DOHH2 (cell line): Measurements from ENCODE around the gene CDC42.

Experiments used
- H3F3A ChIP-seq: fragments of 200-600 bp; sonication (generic), shearing (Covaris generic); 2 replicates; pipeline ENCODE4 v1.6.0; 2016; ENCODE audit warnings: antibody characterized with exemption, mild to moderate bottlenecking; ENCODE audit not compliant: control insufficient read depth, insufficient read depth
- H3K27ac ChIP-seq: fragments of 200-600 bp; sonication (generic); 2 replicates; pipeline ENCODE4 v1.5.1; 2014; ENCODE audit warnings: low read depth, mild to moderate bottlenecking, low read length, moderate library complexity
- H3K27me3 ChIP-seq: fragments of 200-600 bp; sonication (generic); 2 replicates; pipeline ENCODE4 v1.6.1; 2014; ENCODE audit warnings: mild to moderate bottlenecking, low read length, mixed read lengths; ENCODE audit not compliant: control insufficient read depth
- H3K36me3 ChIP-seq: fragments of 200-600 bp; sonication (generic); 2 replicates; pipeline ENCODE4 v1.6.1; 2014; ENCODE audit warnings: mild to moderate bottlenecking, low read length, moderate library complexity, mixed read lengths; ENCODE audit not compliant: control insufficient read depth
- H3K4me1 ChIP-seq: fragments of 200-600 bp; sonication (generic); 2 replicates; pipeline ENCODE4 v1.6.1; 2014; ENCODE audit warnings: mild to moderate bottlenecking, low read length, mixed read lengths; ENCODE audit not compliant: control insufficient read depth
- H3K4me2 ChIP-seq: fragments of 200-600 bp; sonication (generic); 2 replicates; pipeline ENCODE4 v1.6.0; 2014; ENCODE audit warnings: mild to moderate bottlenecking, low read length, moderate library complexity
- H3K4me3 ChIP-seq: fragments of 200-600 bp; sonication (generic); 2 replicates; pipeline ENCODE4 v1.5.1; 2014; ENCODE audit warnings: mild to moderate bottlenecking, low read length, mixed read lengths
- H3K79me2 ChIP-seq: fragments of 200-600 bp; sonication (generic); 2 replicates; pipeline ENCODE4 v1.6.1; 2014; ENCODE audit warnings: mild to moderate bottlenecking, low read length, mixed read lengths; ENCODE audit not compliant: control insufficient read depth
- H3K9me2 ChIP-seq: fragments of 200-600 bp; sonication (generic); replicated peaks from 2 replicates; pipeline ENCODE4 v1.6.1; 2014; ENCODE audit warnings: mild to moderate bottlenecking, low read length, mixed read lengths; ENCODE audit not compliant: control insufficient read depth
- H3K9me3 ChIP-seq: fragments of 200-600 bp; sonication (generic); 2 replicates; pipeline ENCODE4 v1.6.1; 2014; ENCODE audit warnings: antibody characterized with exemption, low read length, mixed read lengths; ENCODE audit not compliant: control insufficient read depth, insufficient read depth
- H4K20me1 ChIP-seq: fragments of 200-600 bp; sonication (generic); 2 replicates; pipeline ENCODE4 v1.6.0; 2014; ENCODE audit warnings: low read depth, mild to moderate bottlenecking, antibody characterized with exemption, low read length, moderate library complexity; ENCODE audit not compliant: control insufficient read depth, insufficient read depth
- EZH2phosphoT487 ChIP-seq: fragments of 200-600 bp; sonication (generic); IDR thresholded peaks from 2 replicates; pipeline ENCODE4 v1.6.1; 2017; ENCODE audit warnings: borderline replicate concordance, mild to moderate bottlenecking, antibody characterized with exemption, low read length, moderate library complexity, mixed read lengths
- TF ChIP-seq, protein P1 (sequence below): fragments of 200-600 bp; sonication (generic); IDR thresholded peaks from one replicate; pipeline ENCODE4 v1.5.1; 2014; ENCODE audit warnings: antibody characterized with exemption, mild to moderate bottlenecking, low read depth, low read length; ENCODE audit not compliant: poor library complexity, severe bottlenecking

Gene CDC42

DNA sequence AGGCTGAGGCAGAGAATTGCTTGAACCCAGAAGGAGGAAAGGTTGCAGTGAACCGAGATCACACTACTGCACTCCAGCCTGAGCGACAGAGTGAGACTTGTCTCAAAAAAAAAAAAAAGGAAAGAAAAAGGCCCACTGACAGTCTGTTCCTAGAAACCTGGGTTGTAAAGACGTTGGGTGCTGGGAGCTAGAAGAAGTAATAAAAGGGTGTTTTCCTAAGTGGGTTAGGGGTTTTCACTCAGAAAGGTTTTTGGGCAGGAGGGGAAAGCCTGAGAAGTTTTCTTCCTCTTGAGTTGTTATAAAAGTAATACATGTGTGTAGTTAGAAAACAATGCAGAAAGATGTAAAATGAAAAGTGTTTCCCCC lies 25.6 kb upstream of the CDC42 start:
- no peak for TF ChIP-seq EZH2phosphoT487
- TF ChIP-seq, protein P1, sequence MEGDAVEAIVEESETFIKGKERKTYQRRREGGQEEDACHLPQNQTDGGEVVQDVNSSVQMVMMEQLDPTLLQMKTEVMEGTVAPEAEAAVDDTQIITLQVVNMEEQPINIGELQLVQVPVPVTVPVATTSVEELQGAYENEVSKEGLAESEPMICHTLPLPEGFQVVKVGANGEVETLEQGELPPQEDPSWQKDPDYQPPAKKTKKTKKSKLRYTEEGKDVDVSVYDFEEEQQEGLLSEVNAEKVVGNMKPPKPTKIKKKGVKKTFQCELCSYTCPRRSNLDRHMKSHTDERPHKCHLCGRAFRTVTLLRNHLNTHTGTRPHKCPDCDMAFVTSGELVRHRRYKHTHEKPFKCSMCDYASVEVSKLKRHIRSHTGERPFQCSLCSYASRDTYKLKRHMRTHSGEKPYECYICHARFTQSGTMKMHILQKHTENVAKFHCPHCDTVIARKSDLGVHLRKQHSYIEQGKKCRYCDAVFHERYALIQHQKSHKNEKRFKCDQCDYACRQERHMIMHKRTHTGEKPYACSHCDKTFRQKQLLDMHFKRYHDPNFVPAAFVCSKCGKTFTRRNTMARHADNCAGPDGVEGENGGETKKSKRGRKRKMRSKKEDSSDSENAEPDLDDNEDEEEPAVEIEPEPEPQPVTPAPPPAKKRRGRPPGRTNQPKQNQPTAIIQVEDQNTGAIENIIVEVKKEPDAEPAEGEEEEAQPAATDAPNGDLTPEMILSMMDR, result no peak
- Histone ChIP-seq H3K27me3 (no peaks in the 10 kb centered on the region), H3K27ac (no peak overlapping the region), H4K20me1 (no peaks in the 10 kb centered on the region), H3K79me2 (peaks cover 26% of the 10 kb centered on the region), H3F3A (peaks cover 10% of the 10 kb centered on the region; the same call in 1 of the 2 replicates), H3K4me1 (peaks cover 31% of the 10 kb centered on the region), H3K9me3 (no peaks in the 10 kb centered on the region), H3K36me3 (peaks cover 19% of the 10 kb centered on the region), H3K9me2 (no peaks in the 10 kb centered on the region), H3K4me2 (peak overlapping the region; percentile 92), H3K4me3 (peak overlapping the region; percentile 81)

DNA sequence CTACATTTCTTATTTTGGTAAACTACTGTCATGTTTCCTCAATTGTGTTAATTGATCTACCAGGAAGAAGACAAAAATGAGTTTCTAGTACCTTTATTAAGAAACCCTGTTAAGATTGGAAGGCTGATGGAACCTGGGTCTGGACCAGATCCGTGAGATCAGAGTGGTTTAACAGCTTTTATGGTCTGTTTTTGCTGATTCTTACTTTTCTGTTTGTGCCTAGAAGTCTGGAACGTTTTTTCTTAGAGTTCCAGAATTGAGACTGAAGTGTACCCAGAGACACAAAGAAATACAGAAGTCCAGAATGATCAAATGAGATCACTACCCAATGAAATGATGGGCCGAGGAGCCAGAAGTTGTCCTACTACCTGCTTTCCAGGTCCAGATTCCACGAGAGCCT lies 22.5 kb upstream of the CDC42 start:
- TF ChIP-seq, protein P1, result no peak
- TF ChIP-seq EZH2phosphoT487, result no peak
- no peaks in the 10 kb centered on the region for H4K20me1 ChIP-seq
- H3K36me3 ChIP-seq, result peaks cover 19% of the 10 kb centered on the region
- no peaks in the 10 kb centered on the region for H3K9me2 ChIP-seq
- peaks cover 6% of the 10 kb centered on the region; the same call in 1 of the 2 replicates for H3F3A ChIP-seq
- H3K27me3 ChIP-seq, result no peaks in the 10 kb centered on the region
- H3K4me2 ChIP-seq, result no peak overlapping the region
- H3K79me2 ChIP-seq, result peaks cover 26% of the 10 kb centered on the region
- no peak overlapping the region for H3K4me3 ChIP-seq
- no peak overlapping the region for H3K27ac ChIP-seq
- peaks cover 22% of the 10 kb centered on the region for H3K4me1 ChIP-seq
- no peaks in the 10 kb centered on the region for H3K9me3 ChIP-seq

DNA sequence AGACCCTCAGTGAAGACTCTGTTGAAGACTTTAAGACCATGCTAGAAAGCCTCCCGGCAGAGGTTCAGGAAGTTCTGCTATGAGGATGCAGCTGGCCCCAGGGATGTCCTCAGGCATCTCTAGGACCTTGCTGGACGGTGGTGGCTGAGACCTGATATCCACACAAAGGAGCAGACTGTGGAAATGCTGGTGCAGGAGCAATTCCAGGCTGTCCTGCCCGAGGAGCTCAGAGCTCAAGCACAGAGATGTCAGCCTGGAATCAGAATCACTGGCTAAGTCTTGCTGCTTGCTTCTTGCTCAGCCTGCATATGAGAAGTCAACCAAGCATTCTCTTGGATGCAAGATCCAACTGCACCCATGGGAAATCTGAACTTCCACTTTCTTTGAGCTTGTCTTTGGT lies 22.0 kb upstream of the CDC42 start:
- H3K4me1 ChIP-seq, result peaks cover 21% of the 10 kb centered on the region
- H3K36me3 ChIP-seq, result peaks cover 18% of the 10 kb centered on the region
- TF ChIP-seq EZH2phosphoT487, result no peak
- TF ChIP-seq, protein P1, result no peak
- H3K4me2 ChIP-seq, result no peak overlapping the region
- no peak overlapping the region for H3K4me3 ChIP-seq
- no peaks in the 10 kb centered on the region for H4K20me1 ChIP-seq
- H3K9me2 ChIP-seq, result no peaks in the 10 kb centered on the region
- H3K27me3 ChIP-seq, result no peaks in the 10 kb centered on the region
- peaks cover 6% of the 10 kb centered on the region; the same call in 1 of the 2 replicates for H3F3A ChIP-seq
- no peak overlapping the region for H3K27ac ChIP-seq
- H3K79me2 ChIP-seq, result peaks cover 25% of the 10 kb centered on the region
- no peaks in the 10 kb centered on the region for H3K9me3 ChIP-seq
